ENCODE data around the gene GALNT9.

GALNT9 gene

GRCh38 chr12:132325733-132326130 lies 3.7 kb downstream of the GALNT9 start:
- DNase-seq = no peak

- no peak for DNase-seq
Observed at GRCh38 chr12:132324841-132325732, 4.3 kb downstream of the GALNT9 start.

- no peak for DNase-seq
Observed at GRCh38 chr12:132324173-132324572, 5.2 kb downstream of the GALNT9 start.

- DNase-seq = no peak
Observed at GRCh38 chr12:132323171-132324010, 6.0 kb downstream of the GALNT9 start.

GRCh38 chr12:132322206-132323132 lies 6.9 kb downstream of the GALNT9 start:
- DNase-seq = no peak

- no peak for DNase-seq
Observed at GRCh38 chr12:132321321-132322118, 7.9 kb downstream of the GALNT9 start.

- DNase-seq = no peak
Observed at GRCh38 chr12:132320767-132321211, 8.6 kb downstream of the GALNT9 start.

- no peak for DNase-seq
Observed at GRCh38 chr12:132319991-132320570, 9.3 kb downstream of the GALNT9 start.

GRCh38 chr12:132319359-132319950 lies 9.9 kb downstream of the GALNT9 start:
- no peak for DNase-seq

- DNase-seq = no peak
Observed at GRCh38 chr12:132318618-132319033, 10.8 kb downstream of the GALNT9 start.

- DNase-seq = no peak
Observed at GRCh38 chr12:132318135-132318534, 11.3 kb downstream of the GALNT9 start.

- no peak for DNase-seq
Observed at GRCh38 chr12:132317233-132317938, 12.0 kb downstream of the GALNT9 start.

- DNase-seq = no peak
Observed at GRCh38 chr12:132316497-132317232, 12.7 kb downstream of the GALNT9 start.

- no peak for DNase-seq
Observed at GRCh38 chr12:132315951-132316350, 13.4 kb downstream of the GALNT9 start.

GRCh38 chr12:132315507-132315906 lies 13.9 kb downstream of the GALNT9 start:
- DNase-seq = no peak

- no peak for DNase-seq
Observed at GRCh38 chr12:132314516-132315233, 14.7 kb downstream of the GALNT9 start.

GRCh38 chr12:132314035-132314434 lies 15.4 kb downstream of the GALNT9 start:
- no peak for DNase-seq

GRCh38 chr12:132313182-132313581 lies 16.2 kb downstream of the GALNT9 start:
- no peak for DNase-seq

GRCh38 chr12:132312516-132312915 lies 16.9 kb downstream of the GALNT9 start:
- DNase-seq = no peak
